Osteoblast (primary cell): ENCODE measurements around the gene VSX2. TPM values are rescaled to one million over a fixed set of nuclear protein-coding genes. Genes with fewer than 3 reads are reported as not detected.

Experiments used
- DNase-seq: peaks from one replicate; pipeline ENCODE4 v3.0.0; 2011; ENCODE audit warnings: low spot score, mixed read lengths; ENCODE audit not compliant: insufficient read length; ENCODE audit errors: missing footprints
- H2AFZ ChIP-seq: 2 replicates; pipeline ENCODE4 v1.6.0; 2011; ENCODE audit warnings: mild to moderate bottlenecking, low read length
- H3K27ac ChIP-seq: 2 replicates; pipeline ENCODE4 v1.5.1; 2011; ENCODE audit warnings: mild to moderate bottlenecking, low read depth, low read length, moderate library complexity
- H3K27me3 ChIP-seq: 2 replicates; pipeline ENCODE4 v1.6.0; 2012; ENCODE audit warnings: mild to moderate bottlenecking, control low read depth, inconsistent platforms, low read length, moderate library complexity; ENCODE audit not compliant: insufficient read depth
- H3K36me3 ChIP-seq: 2 replicates; pipeline ENCODE4 v1.5.1; 2011; ENCODE audit warnings: mild to moderate bottlenecking, low read length, control low read depth, moderate library complexity; ENCODE audit not compliant: insufficient read depth
- H3K4me1 ChIP-seq: 2 replicates; pipeline ENCODE4 v1.5.1; 2011; ENCODE audit warnings: mild to moderate bottlenecking, low read length, control low read depth, moderate library complexity; ENCODE audit not compliant: insufficient read depth
- H3K4me2 ChIP-seq: 2 replicates; pipeline ENCODE4 v1.6.0; 2011; ENCODE audit warnings: mild to moderate bottlenecking, low read length; ENCODE audit not compliant: insufficient read depth
- H3K4me3 ChIP-seq: fragments of 200-600 bp; sonication (generic); 3 replicates; pipeline ENCODE4 v1.5.1; 2012; ENCODE audit warnings: mild to moderate bottlenecking, low read length, inconsistent platforms; ENCODE audit not compliant: insufficient read depth
- H3K79me2 ChIP-seq: 2 replicates; pipeline ENCODE4 v1.6.0; 2012; ENCODE audit warnings: mild to moderate bottlenecking, low read length, control low read depth, inconsistent platforms; ENCODE audit not compliant: insufficient read depth
- H3K9me3 ChIP-seq: 2 replicates; pipeline ENCODE4 v1.5.1; 2011; ENCODE audit warnings: low read depth, low read length, control low read depth
- H4K20me1 ChIP-seq: 2 replicates; pipeline ENCODE4 v1.6.0; 2012; ENCODE audit warnings: mild to moderate bottlenecking, low read length, control low read depth; ENCODE audit not compliant: insufficient read depth
- CTCF ChIP-seq: IDR thresholded peaks from 2 replicates; pipeline ENCODE4 v1.5.1; 2011; ENCODE audit warnings: mild to moderate bottlenecking, low read depth, low read length, moderate library complexity; ENCODE audit errors: extremely low read depth
- small RNA-seq: library from RNA; depleted of rRNA; stranded (forward); fragments of <200 nt; gene quantifications from one replicate; pipeline ENCODE3, GENCODE V24; 2012
- total RNA-seq: library from RNA; depleted of rRNA; stranded (reverse); fragments of >200 nt; gene quantifications from 2 replicates; pipeline ENCODE4 v1.2.3, GENCODE V29; 2012

The VSX2 gene
- total RNA-seq, 1 donor, result not detected

- no peak for TF ChIP-seq CTCF
- peaks cover 8% of the 10 kb centered on the region for H3K27me3 ChIP-seq
- no peaks in the 10 kb centered on the region for H4K20me1 ChIP-seq
- H3K4me2 ChIP-seq, result no peak overlapping the region
- H2AFZ ChIP-seq, result no peak overlapping the region
- no peaks in the 10 kb centered on the region for H3K4me1 ChIP-seq
- H3K36me3 ChIP-seq, result no peaks in the 10 kb centered on the region
- no peak for DNase-seq
- H3K79me2 ChIP-seq, result no peaks in the 10 kb centered on the region
- H3K9me3 ChIP-seq, result no peaks in the 10 kb centered on the region
- H3K4me3 ChIP-seq, result no peak overlapping the region
- no peak overlapping the region for H3K27ac ChIP-seq
Observed at GRCh38 chr14:74312161-74312560, 72.9 kb downstream of the VSX2 start.

Small RNA genes within 50 kb of the gene (small RNA-seq; reads per million reads assigned to genes)
- gene AC006349.1, result not detected

Other genes with a start within 250 kb of the VSX2 start
- gene ENTPD5, start 220.2 kb upstream of the VSX2 start, total RNA-seq, result 10.1 and 12.7 TPM in 2 replicates
- 14.1 and 15.9 TPM in 2 replicates for gene BBOF1, start 220.1 kb upstream of the VSX2 start, total RNA-seq
- gene ALDH6A1, start 155.0 kb upstream of the VSX2 start, total RNA-seq, result 30.1 and 31.5 TPM in 2 replicates
- 6.9 and 7.4 TPM in 2 replicates for gene LIN52, start 154.5 kb upstream of the VSX2 start, total RNA-seq
- gene ABCD4, start 63.5 kb downstream of the VSX2 start, total RNA-seq, result 35.7 and 38.7 TPM in 2 replicates
- gene VRTN, start 109.0 kb downstream of the VSX2 start, total RNA-seq, result not detected in 2 replicates
- gene SYNDIG1L, start 186.8 kb downstream of the VSX2 start, total RNA-seq, result not detected in 2 replicates